ENCODE measurements around the gene CLEC16A. TPM values are rescaled to one million over a fixed set of nuclear protein-coding genes. Genes with fewer than 3 reads are reported as not detected.
A peak's percentile ranks its signal among the peaks of the same experiment; 100 is the strongest.

Gene CLEC16A
- total RNA-seq, 4 donors from 2014 or later, result 20.3 to 25.7 (median 25.1) TPM

DNA sequence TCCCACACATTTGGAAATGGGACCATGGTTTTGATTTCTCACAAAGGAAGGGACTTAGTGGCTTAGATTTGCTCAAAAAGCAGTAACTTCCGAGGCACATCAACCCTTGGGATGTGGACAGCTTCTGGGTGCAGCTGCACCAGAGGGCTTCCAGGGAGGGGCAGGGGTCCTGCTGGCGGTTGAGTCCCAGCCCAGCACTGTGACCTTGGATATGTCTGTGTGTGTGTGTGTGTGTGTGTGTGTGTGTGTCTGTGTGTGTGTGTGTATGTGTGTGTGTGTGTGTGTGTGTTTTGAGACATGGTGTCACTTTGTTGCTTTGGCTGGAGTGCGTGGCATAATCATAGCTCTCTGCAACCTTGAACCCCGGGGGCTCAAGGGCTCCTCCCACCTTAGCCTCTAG, 130.8 kb downstream of the CLEC16A start:
- peaks cover 0 to 33% (median 20%) of the 10 kb centered on the region in 3 donors for H3K4me1 ChIP-seq
- intact Hi-C loops (cut with DNase I), result no loop called here
- 95 to 100% methylated on average over 2 of the region's 4 CpGs for WGBS, 2 donors
- H3K36me3 ChIP-seq, result peaks cover 0 to 51% (median 0%) of the 10 kb centered on the region in 3 donors
- H3K27me3 ChIP-seq, result no peaks in the 10 kb centered on the region
- no peak for TF ChIP-seq POLR2A (IDR thresholded peaks at IDR 0.05)
- TF ChIP-seq, protein P1, sequence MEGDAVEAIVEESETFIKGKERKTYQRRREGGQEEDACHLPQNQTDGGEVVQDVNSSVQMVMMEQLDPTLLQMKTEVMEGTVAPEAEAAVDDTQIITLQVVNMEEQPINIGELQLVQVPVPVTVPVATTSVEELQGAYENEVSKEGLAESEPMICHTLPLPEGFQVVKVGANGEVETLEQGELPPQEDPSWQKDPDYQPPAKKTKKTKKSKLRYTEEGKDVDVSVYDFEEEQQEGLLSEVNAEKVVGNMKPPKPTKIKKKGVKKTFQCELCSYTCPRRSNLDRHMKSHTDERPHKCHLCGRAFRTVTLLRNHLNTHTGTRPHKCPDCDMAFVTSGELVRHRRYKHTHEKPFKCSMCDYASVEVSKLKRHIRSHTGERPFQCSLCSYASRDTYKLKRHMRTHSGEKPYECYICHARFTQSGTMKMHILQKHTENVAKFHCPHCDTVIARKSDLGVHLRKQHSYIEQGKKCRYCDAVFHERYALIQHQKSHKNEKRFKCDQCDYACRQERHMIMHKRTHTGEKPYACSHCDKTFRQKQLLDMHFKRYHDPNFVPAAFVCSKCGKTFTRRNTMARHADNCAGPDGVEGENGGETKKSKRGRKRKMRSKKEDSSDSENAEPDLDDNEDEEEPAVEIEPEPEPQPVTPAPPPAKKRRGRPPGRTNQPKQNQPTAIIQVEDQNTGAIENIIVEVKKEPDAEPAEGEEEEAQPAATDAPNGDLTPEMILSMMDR (IDR thresholded peaks at IDR 0.05), result no peak
- DNase-seq, result no peak
- H3K27ac ChIP-seq, result no peak overlapping the region
- no peaks in the 10 kb centered on the region for H3K9me3 ChIP-seq
- no peak overlapping the region for H3K4me3 ChIP-seq

DNA sequence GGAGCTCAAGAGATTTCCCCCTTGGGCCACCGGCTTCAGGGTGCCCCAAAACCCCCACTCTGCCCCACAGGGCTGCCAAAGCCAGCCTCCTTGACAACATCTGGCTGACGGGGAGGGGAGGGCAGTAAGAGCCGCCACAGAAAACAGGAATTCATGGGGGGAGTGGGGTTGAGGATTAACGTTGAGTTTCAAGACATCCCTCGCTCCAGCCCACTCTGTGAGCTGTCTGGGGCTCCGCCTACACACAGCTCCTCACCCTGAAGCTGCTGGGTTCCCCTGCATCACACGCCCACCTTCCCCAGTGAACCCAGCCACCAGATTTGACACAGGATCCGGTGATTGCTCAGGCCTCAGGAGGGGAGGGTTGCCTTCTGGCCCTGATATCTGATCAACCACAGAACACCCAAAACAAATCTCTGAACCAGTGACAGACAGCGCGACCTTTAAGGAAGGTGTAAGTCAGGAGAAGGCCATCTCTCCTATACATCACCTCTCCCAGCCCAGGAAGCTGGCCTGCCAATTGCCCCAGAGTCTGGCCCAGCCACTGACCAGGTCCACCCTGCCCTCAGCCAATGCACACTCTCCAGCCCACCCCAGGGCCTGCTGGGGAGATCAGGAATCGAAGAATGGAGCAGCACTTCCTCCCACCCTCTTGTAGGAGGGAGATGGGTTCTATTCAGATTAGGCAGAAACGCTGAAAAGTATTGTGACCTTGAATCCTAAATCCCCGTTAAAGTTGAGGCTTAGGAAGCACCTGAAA, 132.1 kb downstream of the CLEC16A start:
- Histone ChIP-seq H3K9me3 (no peaks in the 10 kb centered on the region), H3K36me3 (peaks cover 0 to 51% (median 0%) of the 10 kb centered on the region in 3 donors), H3K4me3 (no peak overlapping the region), H3K27ac (peak overlapping the region in 1 of 4 donors; percentile 22), H3K27me3 (no peaks in the 10 kb centered on the region), H3K4me1 (peaks cover 0 to 43% (median 23%) of the 10 kb centered on the region in 3 donors)
- no peak for DNase-seq
- TF ChIP-seq POLR2A (IDR thresholded peaks at IDR 0.05), result peak in 1 of 4 donors; percentile 13
- TF ChIP-seq, protein P1 (IDR thresholded peaks at IDR 0.05), result no peak
- 60 to 75% methylated on average over 5 to 8 of the region's 13 CpGs for WGBS, 2 donors
- intact Hi-C loops (cut with DNase I), result no loop called here

DNA sequence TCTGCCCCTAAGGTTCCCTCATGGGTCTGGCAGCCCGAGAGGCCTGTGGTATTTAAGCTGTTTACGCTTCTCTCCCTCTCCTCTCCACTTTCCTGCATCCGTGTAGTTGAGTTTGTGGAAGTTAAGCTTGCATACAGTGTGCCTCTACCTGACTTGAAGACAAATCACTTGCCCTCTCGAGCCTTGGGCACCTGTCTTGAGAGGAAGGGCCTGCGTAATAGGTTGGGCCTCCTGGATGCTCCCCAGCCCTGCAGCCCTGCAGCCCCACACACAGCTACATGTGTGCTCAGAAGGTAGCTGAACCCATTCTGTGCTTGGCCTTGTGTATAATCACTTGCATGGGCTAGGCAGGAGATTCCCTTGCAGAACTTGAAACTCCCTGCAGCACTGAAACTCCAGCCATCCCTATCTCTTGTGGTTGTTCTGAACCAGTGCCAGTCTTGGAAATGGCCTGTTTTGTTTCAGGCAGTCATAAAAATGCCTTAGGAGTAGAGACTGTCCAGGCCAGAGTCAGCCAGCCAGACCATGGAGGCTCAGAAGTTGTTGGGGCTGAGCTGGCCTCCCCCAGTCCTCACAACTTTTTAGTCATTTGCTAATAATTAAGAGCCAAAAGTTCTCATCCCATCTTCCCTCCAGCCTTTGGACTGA, 134.6 kb downstream of the CLEC16A start:
- intact Hi-C loops (cut with DNase I), result no loop called here
- WGBS, 2 donors, result 64 to 73% methylated on average over 5 of the region's 5 CpGs
- Histone ChIP-seq H3K9me3 (no peaks in the 10 kb centered on the region), H3K36me3 (peaks cover 0 to 53% (median 0%) of the 10 kb centered on the region in 3 donors), H3K4me1 (peaks cover 0 to 38% (median 23%) of the 10 kb centered on the region in 3 donors), H3K4me3 (no peak overlapping the region), H3K27ac (peak overlapping the region; percentile 3 to 83 (median 62)), H3K27me3 (no peaks in the 10 kb centered on the region)
- TF ChIP-seq, protein P1 (IDR thresholded peaks at IDR 0.05), result no peak
- TF ChIP-seq POLR2A (IDR thresholded peaks at IDR 0.05), result no peak
- DNase-seq, result no peak

DNA sequence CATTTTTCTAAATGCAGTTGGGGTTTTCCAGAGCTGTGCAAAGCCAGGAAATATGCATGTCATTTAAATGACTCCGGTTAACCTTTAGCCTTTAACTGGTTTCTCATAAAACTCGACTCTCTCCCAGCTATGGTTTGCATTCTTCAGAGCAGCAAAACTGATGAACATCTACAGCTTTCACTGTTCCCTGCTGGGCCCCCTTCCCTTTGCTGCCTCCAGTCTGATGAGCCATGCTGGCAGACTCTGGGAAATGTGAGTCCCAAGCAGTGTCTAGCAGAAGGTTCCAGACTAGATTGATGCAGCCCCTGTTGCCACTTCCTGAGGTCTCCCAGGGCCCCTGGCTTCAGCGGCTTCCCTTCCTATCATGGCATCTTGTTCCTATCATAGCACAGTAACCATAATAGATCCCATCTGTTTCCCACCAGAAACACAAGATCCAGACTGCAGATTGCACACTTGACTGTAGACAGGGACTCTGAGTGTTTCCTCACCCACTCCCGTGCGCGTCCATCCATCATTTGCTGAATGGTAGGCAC, 135.4 kb downstream of the CLEC16A start:
- intact Hi-C loops (cut with DNase I), result no loop called here
- WGBS, 2 donors, result 57 to 64% methylated on average over 6 of the region's 6 CpGs
- Histone ChIP-seq H3K4me3 (no peak overlapping the region), H3K9me3 (no peaks in the 10 kb centered on the region), H3K27ac (peak overlapping the region in 1 of 4 donors; percentile 16), H3K27me3 (no peaks in the 10 kb centered on the region), H3K4me1 (peaks cover 0 to 45% (median 29%) of the 10 kb centered on the region in 3 donors), H3K36me3 (peaks cover 0 to 54% (median 0%) of the 10 kb centered on the region in 3 donors)
- DNase-seq, result no peak
- TF ChIP-seq, protein P1 (IDR thresholded peaks at IDR 0.05), result no peak
- TF ChIP-seq POLR2A (IDR thresholded peaks at IDR 0.05), result no peak
